ENCODE measurements around the gene AKNAD1.

- TF ChIP-seq POLR2A (IDR thresholded peaks at IDR 0.05), result no peak
- TF ChIP-seq CTCF (IDR thresholded peaks at IDR 0.05), result no peak
Observed at GRCh38 chr1:108785264-108785663, 71.6 kb downstream of the AKNAD1 start.
